Smooth muscle cell (in vitro differentiated cells): ENCODE measurements around the gene CSNK2A2. TPM values are rescaled to one million over a fixed set of nuclear protein-coding genes. Genes with fewer than 3 reads are reported as not detected.

Experiments used
- DNase-seq: peaks from one replicate; lab custom pipeline; 2025; ENCODE audit not compliant: unreplicated experiment; lab: John Stamatoyannopoulos, UW
- H2AFZ ChIP-seq: fragments of 200-600 bp; sonication (generic); 2 replicates; pipeline ENCODE4 v1.6.0; 2016; ENCODE audit warnings: antibody characterized with exemption, low read depth, mild to moderate bottlenecking
- H3F3A ChIP-seq: fragments of 200-600 bp; sonication (generic); 2 replicates; pipeline ENCODE4 v1.6.0; 2017; ENCODE audit warnings: antibody characterized with exemption, low read depth
- H3K27ac ChIP-seq: fragments of 200-600 bp; sonication (generic); 2 replicates; pipeline ENCODE4 v1.5.1; 2016; ENCODE audit warnings: low read depth, mild to moderate bottlenecking
- H3K27me3 ChIP-seq: fragments of 200-600 bp; sonication (generic); 2 replicates; pipeline ENCODE4 v1.6.1; 2016; ENCODE audit warnings: low read depth, mild to moderate bottlenecking
- H3K36me3 ChIP-seq: fragments of 200-600 bp; sonication (generic); 2 replicates; pipeline ENCODE4 v1.5.1; 2016; ENCODE audit warnings: low read depth
- H3K4me1 ChIP-seq: fragments of 200-600 bp; sonication (generic); 2 replicates; pipeline ENCODE4 v1.5.1; 2016; ENCODE audit warnings: low read depth
- H3K4me2 ChIP-seq: fragments of 200-600 bp; sonication (generic); 2 replicates; pipeline ENCODE4 v1.6.0; 2016; ENCODE audit warnings: mild to moderate bottlenecking
- H3K4me3 ChIP-seq: fragments of 200-600 bp; sonication (generic); 2 replicates; pipeline ENCODE4 v1.5.1; 2016; ENCODE audit warnings: mild to moderate bottlenecking
- H3K79me2 ChIP-seq: fragments of 200-600 bp; sonication (generic); 2 replicates; pipeline ENCODE4 v1.6.0; 2016; ENCODE audit warnings: low read depth, mild to moderate bottlenecking
- H3K9ac ChIP-seq: fragments of 200-600 bp; sonication (generic); 2 replicates; pipeline ENCODE4 v1.6.0; 2016; ENCODE audit warnings: low read depth
- H3K9me3 ChIP-seq: fragments of 200-600 bp; sonication (generic); replicated peaks from 2 replicates; pipeline ENCODE4 v1.5.1; 2016; ENCODE audit warnings: low read depth
- H4K20me1 ChIP-seq: fragments of 200-600 bp; sonication (generic); 2 replicates; pipeline ENCODE4 v1.6.0; 2016; ENCODE audit warnings: low read depth
- CTCF ChIP-seq: fragments of 200-600 bp; sonication (generic); IDR thresholded peaks from 2 replicates; pipeline ENCODE4 v1.5.1; 2017; ENCODE audit warnings: borderline replicate concordance, mild to moderate bottlenecking, antibody characterized with exemption; ENCODE audit not compliant: insufficient read depth, poor library complexity, severe bottlenecking
- WGBS: methylation state at CpG from one replicate; pipeline ENCODE4 v1.1.7; 2016; ENCODE audit warnings: low lambda C conversion rate; 5-methylcytosine and 5-hydroxymethylcytosine counted together
- polyA plus RNA-seq: library from polyadenylated mRNA; unstranded; fragments of >200 nt; fragmentation: Nextera tagmentation; extraction: Ambion mirVana; gene quantifications from 2 replicates; pipeline ENCODE4 v1.2.1, GENCODE V29; 2016
- total RNA-seq: library from RNA; depleted of rRNA; stranded (reverse); fragments of >200 nt; gene quantifications from 2 replicates; pipeline ENCODE4 v1.2.3, GENCODE V29; 2014

CSNK2A2 gene
- total and polyA plus RNA-seq, 2 experiments from 2014 or later, result 16.5 to 26.3 TPM

GRCh38 chr16:58236231-58236690 is 38.4 kb upstream of the CSNK2A2 start:
- H3K4me2 ChIP-seq, result peak overlapping the region; percentile 92
- TF ChIP-seq CTCF, result no peak
- H3K36me3 ChIP-seq, result no peaks in the 10 kb centered on the region
- H4K20me1 ChIP-seq, result no peaks in the 10 kb centered on the region
- H3K4me3 ChIP-seq, result peak overlapping the region; percentile 65
- peak overlapping the region; percentile 100 for H2AFZ ChIP-seq
- H3K27ac ChIP-seq, result no peak overlapping the region
- peak; percentile 3 for DNase-seq
- no peak overlapping the region for H3K9ac ChIP-seq
- H3K27me3 ChIP-seq, result no peaks in the 10 kb centered on the region
- peaks cover 3% of the 10 kb centered on the region for H3K4me1 ChIP-seq
- H3F3A ChIP-seq, result no peaks in the 10 kb centered on the region
- WGBS, result 0% methylated on average over 13 of the region's 13 CpGs
- H3K9me3 ChIP-seq, result no peaks in the 10 kb centered on the region
- H3K79me2 ChIP-seq, result no peaks in the 10 kb centered on the region

GRCh38 chr16:58235663-58236062 is 37.8 kb upstream of the CSNK2A2 start:
- Histone ChIP-seq H3K4me2 (peak overlapping the region; percentile 92), H3K9ac (no peak overlapping the region), H3K4me3 (peak overlapping the region; percentile 65), H4K20me1 (no peaks in the 10 kb centered on the region), H2AFZ (peak overlapping the region; percentile 100), H3K4me1 (peaks cover 3% of the 10 kb centered on the region), H3K36me3 (no peaks in the 10 kb centered on the region), H3K79me2 (no peaks in the 10 kb centered on the region), H3K9me3 (no peaks in the 10 kb centered on the region), H3F3A (no peaks in the 10 kb centered on the region), H3K27me3 (no peaks in the 10 kb centered on the region), H3K27ac (no peak overlapping the region)
- WGBS, result 75% methylated on average over 3 of the region's 3 CpGs
- no peak for TF ChIP-seq CTCF
- no peak for DNase-seq

- no peak overlapping the region for H3K4me3 ChIP-seq
- no peak overlapping the region for H3K27ac ChIP-seq
- H3K9me3 ChIP-seq, result no peaks in the 10 kb centered on the region
- no peak for DNase-seq
- no peak overlapping the region for H2AFZ ChIP-seq
- no peak for TF ChIP-seq CTCF
- no peaks in the 10 kb centered on the region for H4K20me1 ChIP-seq
- H3K27me3 ChIP-seq, result no peaks in the 10 kb centered on the region
- no peak overlapping the region for H3K9ac ChIP-seq
- H3K36me3 ChIP-seq, result no peaks in the 10 kb centered on the region
- peaks cover 3% of the 10 kb centered on the region for H3K4me1 ChIP-seq
- H3K4me2 ChIP-seq, result no peak overlapping the region
- no peaks in the 10 kb centered on the region for H3K79me2 ChIP-seq
- 76% methylated on average over 10 of the region's 10 CpGs for WGBS
- H3F3A ChIP-seq, result no peaks in the 10 kb centered on the region
Observed at GRCh38 chr16:58234831-58235595, 37.1 kb upstream of the CSNK2A2 start.

GRCh38 chr16:58230259-58230658 is 32.4 kb upstream of the CSNK2A2 start:
- WGBS, result 88% methylated on average over 8 of the region's 8 CpGs
- no peak for TF ChIP-seq CTCF
- H3K27me3 ChIP-seq, result no peaks in the 10 kb centered on the region
- no peak overlapping the region for H3K27ac ChIP-seq
- no peaks in the 10 kb centered on the region for H3F3A ChIP-seq
- H3K79me2 ChIP-seq, result no peaks in the 10 kb centered on the region
- DNase-seq, result no peak
- H3K4me2 ChIP-seq, result no peak overlapping the region
- no peaks in the 10 kb centered on the region for H3K9me3 ChIP-seq
- no peak overlapping the region for H2AFZ ChIP-seq
- no peak overlapping the region for H3K4me3 ChIP-seq
- H3K36me3 ChIP-seq, result no peaks in the 10 kb centered on the region
- H3K4me1 ChIP-seq, result no peaks in the 10 kb centered on the region
- no peak overlapping the region for H3K9ac ChIP-seq
- H4K20me1 ChIP-seq, result no peaks in the 10 kb centered on the region
